GM18868 (cell line): Measurements from ENCODE around the gene TRIP6.
A peak's percentile ranks its signal among the peaks of the same experiment; 100 is the strongest.

Experiments
- ATAC-seq: cut with Tn5 transposase; IDR thresholded peaks from one replicate; pipeline ENCODE4 v1.9.1; 2021; ENCODE audit warnings: mild to moderate bottlenecking, moderate library complexity; ENCODE audit not compliant: unreplicated experiment

Gene TRIP6

GRCh38 chr7:100888988-100889750, 22.0 kb downstream of the TRIP6 start, which contains the start of gene UFSP1:
Gene UFSP1, minus strand, starts transcription at chr7:100889715. Its CDS starts 444 bp downstream, at chr7:100889271.
- ATAC-seq: peak; percentile 25

GRCh38 chr7:100890653-100891567, 23.7 kb downstream of the TRIP6 start:
- ATAC-seq: no peak

- no peak for ATAC-seq
Observed at GRCh38 chr7:100891568-100892247, 24.5 kb downstream of the TRIP6 start.

- no peak for ATAC-seq
Observed at GRCh38 chr7:100892364-100893317, 25.5 kb downstream of the TRIP6 start.

GRCh38 chr7:100893318-100893895, 26.2 kb downstream of the TRIP6 start:
- ATAC-seq: no peak

GRCh38 chr7:100893910-100894721, 26.9 kb downstream of the TRIP6 start:
- ATAC-seq: no peak

- no peak for ATAC-seq
Observed at GRCh38 chr7:100894860-100895700, 27.9 kb downstream of the TRIP6 start.

- ATAC-seq: no peak
Observed at GRCh38 chr7:100895701-100895955, 28.4 kb downstream of the TRIP6 start, which contains the start of gene ACHE. Gene ACHE, minus strand, starts transcription at chr7:100895888. Its CDS starts 1,656 bp downstream, at chr7:100894232.

GRCh38 chr7:100895956-100896731, 29.0 kb downstream of the TRIP6 start:
- ATAC-seq: no peak

- ATAC-seq: no peak
Observed at GRCh38 chr7:100896732-100897608, 29.8 kb downstream of the TRIP6 start.

- ATAC-seq: no peak
Observed at GRCh38 chr7:100897772-100898454, 30.7 kb downstream of the TRIP6 start.

GRCh38 chr7:100899432-100899831, 32.2 kb downstream of the TRIP6 start:
- ATAC-seq: no peak

GRCh38 chr7:100900978-100901377, 33.8 kb downstream of the TRIP6 start:
- ATAC-seq: no peak

GRCh38 chr7:100901921-100902332, 34.7 kb downstream of the TRIP6 start:
- ATAC-seq: no peak

GRCh38 chr7:100902638-100903037, 35.5 kb downstream of the TRIP6 start:
- no peak for ATAC-seq

- no peak for ATAC-seq
Observed at GRCh38 chr7:100908512-100908911, 41.3 kb downstream of the TRIP6 start.
